Gastroesophageal sphincter (tissue), 4 donors: ENCODE measurements around the gene JMJD4. TPM values are rescaled to one million over a fixed set of nuclear protein-coding genes. Genes with fewer than 3 reads are reported as not detected.

Experiments
- ATAC-seq: fragments of 150-250 bp; one replicate; pipeline ENCODE4 v1.9.1; 2016; ENCODE audit warnings: mild to moderate bottlenecking, moderate library complexity
- H3K27ac ChIP-seq, 4 donors: fragments of 200-600 bp; sonication (generic) in 3 of 4; 1 replicate in 3 of 4; 2 replicates in 1 of 4; pipeline ENCODE4 v1.5.1; 2016 to 2019
- H3K27me3 ChIP-seq: fragments of 200-600 bp; sonication (generic); one replicate; pipeline ENCODE4 v1.5.1; 2019
- H3K36me3 ChIP-seq, 2 donors: fragments of 200-600 bp; sonication (generic); one replicate each; pipeline ENCODE4 v1.5.1; 2019; ENCODE audit warnings: control low read depth in 1 of 2
- H3K4me1 ChIP-seq, 3 donors: fragments of 200-600 bp; sonication (generic); 1 replicate in 2 of 3; 2 replicates in 1 of 3; pipeline ENCODE4 v1.5.1; 2016 to 2019; ENCODE audit warnings: control low read depth in 2 of 3
- H3K4me3 ChIP-seq, 2 donors: fragments of 200-600 bp; sonication (generic); one replicate each; pipeline ENCODE4 v1.5.1; 2019; ENCODE audit warnings: mild to moderate bottlenecking in 1 of 2, moderate library complexity in 1 of 2
- H3K9me3 ChIP-seq, 3 donors: fragments of 200-600 bp; sonication (generic); one replicate each; pipeline ENCODE4 v1.5.1; 2017 to 2019; ENCODE audit warnings: control low read depth in 2 of 3
- EP300 ChIP-seq: sonication (generic); formaldehyde crosslinking; IDR thresholded peaks from one replicate; pipeline ENCODE4 v1.6.1; 2017; ENCODE audit warnings: antibody characterized with exemption, mild to moderate bottlenecking
- POLR2A ChIP-seq, 2 donors: fragments of 450-650 bp; IDR thresholded peaks; one replicate each; pipeline ENCODE4 v1.6.1; 2017; ENCODE audit warnings: antibody characterized with exemption in 2 of 2, mild to moderate bottlenecking in 2 of 2, moderate library complexity in 1 of 2
- POLR2AphosphoS5 ChIP-seq: sonication (generic); formaldehyde crosslinking; IDR thresholded peaks from one replicate; pipeline ENCODE4 v1.6.1; 2017; ENCODE audit warnings: antibody characterized with exemption
- WGBS, 2 donors: methylation state at CpG; one replicate each; pipeline ENCODE4 v1.1.5; 2018; ENCODE audit warnings: low coverage in 1 of 2; 5-methylcytosine and 5-hydroxymethylcytosine counted together
- total RNA-seq, 4 donors: library from RNA; depleted of rRNA; stranded (reverse); fragments of >200 nt; gene quantifications; one replicate each; pipeline ENCODE4 v1.1.0, GENCODE V29; 2016
- TF ChIP-seq, protein P1 (sequence below), 4 experiments: fragments of 200-600 bp in 2 of 4; fragments of 450-650 bp in 2 of 4; sonication (generic) in 1 of 4; IDR thresholded peaks; one replicate each; pipeline ENCODE4 v1.5.1; 2017 to 2019; ENCODE audit warnings: antibody characterized with exemption in 4 of 4, mild to moderate bottlenecking in 2 of 4, moderate library complexity in 2 of 4

JMJD4 gene
- total RNA-seq, 4 donors from 2014 or later = 13.8 to 19.5 (median 17.0) TPM

DNA sequence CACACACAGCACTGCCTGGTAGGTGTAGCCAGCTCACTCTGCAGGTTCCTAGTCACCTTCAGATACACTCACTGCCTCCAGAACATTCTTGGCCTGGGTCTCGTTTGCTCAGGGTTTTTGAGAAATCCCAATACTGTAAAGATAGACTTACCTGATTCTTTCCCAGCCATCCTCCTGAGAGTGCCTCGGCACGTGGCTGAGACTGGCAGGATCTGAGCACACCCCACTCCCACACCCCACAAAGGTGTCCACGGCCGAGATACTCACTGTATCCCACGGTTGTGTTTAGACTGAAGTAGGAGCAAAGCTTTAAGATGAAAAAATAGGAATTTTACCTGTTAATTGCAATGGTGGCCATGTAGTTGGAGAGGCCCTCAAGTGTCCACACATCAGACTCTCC lies 33.5 kb upstream of the JMJD4 start:
- Histone ChIP-seq H3K36me3 (peaks cover 0 to 88% of the 10 kb centered on the region in 2 donors), H3K27ac (no peak overlapping the region), H3K4me3 (no peak overlapping the region), H3K27me3 (no peaks in the 10 kb centered on the region), H3K9me3 (no peaks in the 10 kb centered on the region), H3K4me1 (peaks cover 0 to 15% (median 0%) of the 10 kb centered on the region in 3 donors)
- no peak for ATAC-seq
- 77 to 82% methylated on average over 3 to 6 of the region's 6 CpGs for WGBS, 2 donors
- no peak for TF ChIP-seq POLR2AphosphoS5
- no peak for TF ChIP-seq POLR2A (IDR thresholded peaks at IDR 0.05)
- TF ChIP-seq EP300 = no peak
- TF ChIP-seq, protein P1, sequence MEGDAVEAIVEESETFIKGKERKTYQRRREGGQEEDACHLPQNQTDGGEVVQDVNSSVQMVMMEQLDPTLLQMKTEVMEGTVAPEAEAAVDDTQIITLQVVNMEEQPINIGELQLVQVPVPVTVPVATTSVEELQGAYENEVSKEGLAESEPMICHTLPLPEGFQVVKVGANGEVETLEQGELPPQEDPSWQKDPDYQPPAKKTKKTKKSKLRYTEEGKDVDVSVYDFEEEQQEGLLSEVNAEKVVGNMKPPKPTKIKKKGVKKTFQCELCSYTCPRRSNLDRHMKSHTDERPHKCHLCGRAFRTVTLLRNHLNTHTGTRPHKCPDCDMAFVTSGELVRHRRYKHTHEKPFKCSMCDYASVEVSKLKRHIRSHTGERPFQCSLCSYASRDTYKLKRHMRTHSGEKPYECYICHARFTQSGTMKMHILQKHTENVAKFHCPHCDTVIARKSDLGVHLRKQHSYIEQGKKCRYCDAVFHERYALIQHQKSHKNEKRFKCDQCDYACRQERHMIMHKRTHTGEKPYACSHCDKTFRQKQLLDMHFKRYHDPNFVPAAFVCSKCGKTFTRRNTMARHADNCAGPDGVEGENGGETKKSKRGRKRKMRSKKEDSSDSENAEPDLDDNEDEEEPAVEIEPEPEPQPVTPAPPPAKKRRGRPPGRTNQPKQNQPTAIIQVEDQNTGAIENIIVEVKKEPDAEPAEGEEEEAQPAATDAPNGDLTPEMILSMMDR (IDR thresholded peaks at IDR 0.05) = no peak

DNA sequence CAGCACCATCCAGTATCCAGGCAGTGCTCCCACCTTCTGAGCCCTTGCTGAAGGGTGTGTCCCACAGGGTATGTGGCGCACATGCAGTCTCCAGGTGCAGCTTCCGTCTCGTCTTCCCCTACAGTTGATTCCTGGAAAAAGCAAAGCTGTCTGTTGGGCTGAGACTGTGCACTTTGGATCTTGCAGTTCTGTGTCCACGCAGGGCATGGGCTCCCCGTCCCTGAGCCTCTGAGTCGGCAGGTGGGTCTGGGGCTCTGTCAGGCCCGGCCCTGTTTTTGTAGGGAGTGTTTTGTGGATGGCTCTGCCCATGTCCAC lies 33.0 kb upstream of the JMJD4 start:
- peaks cover 0 to 20% (median under 1%) of the 10 kb centered on the region in 3 donors for H3K4me1 ChIP-seq
- H3K9me3 ChIP-seq = no peaks in the 10 kb centered on the region
- peaks cover 0 to 90% of the 10 kb centered on the region in 2 donors for H3K36me3 ChIP-seq
- no peaks in the 10 kb centered on the region for H3K27me3 ChIP-seq
- whole genome bisulfite sequencing, 2 donors = 64 to 100% methylated on average over 1 to 2 of the region's 7 CpGs
- no peak for ATAC-seq
- H3K27ac ChIP-seq = no peak overlapping the region
- no peak overlapping the region for H3K4me3 ChIP-seq
- TF ChIP-seq, protein P1 (IDR thresholded peaks at IDR 0.05) = no peak
- TF ChIP-seq POLR2AphosphoS5 = no peak
- TF ChIP-seq POLR2A (IDR thresholded peaks at IDR 0.05) = no peak
- no peak for TF ChIP-seq EP300

DNA sequence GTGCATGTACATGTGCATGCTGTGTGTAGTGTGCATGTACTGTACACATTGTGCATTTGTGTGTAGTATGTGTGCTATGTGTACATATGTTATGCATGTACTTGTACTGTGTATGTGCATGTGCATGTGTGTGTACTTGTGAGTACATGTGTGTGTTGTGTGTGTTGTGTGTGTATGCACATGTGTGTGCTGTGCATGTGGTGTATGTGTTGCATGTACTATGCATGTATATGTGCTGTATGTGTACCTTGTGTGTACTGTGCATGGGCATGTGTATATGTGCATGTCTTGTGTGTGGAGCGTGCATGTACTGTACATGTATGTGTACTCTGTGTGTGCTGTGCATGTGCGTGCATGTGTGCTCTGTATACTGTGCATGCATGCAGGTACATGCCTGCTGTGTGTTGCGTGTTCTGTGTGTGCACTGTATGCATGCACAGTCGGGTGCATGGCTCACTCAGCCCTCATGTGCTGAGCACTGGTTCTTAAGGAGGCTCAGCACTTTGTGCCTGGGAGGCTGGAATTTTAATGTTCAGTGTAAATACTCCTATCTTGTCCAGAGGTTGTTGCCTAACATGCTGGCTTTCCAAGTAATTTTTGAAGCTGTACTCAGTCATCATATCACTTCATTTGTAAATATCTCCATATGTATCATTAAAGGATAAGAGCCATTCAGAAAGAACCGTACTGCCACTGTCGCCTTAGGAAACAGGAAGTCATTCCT lies 32.5 kb upstream of the JMJD4 start:
- WGBS, 2 donors = 88% methylated on average over 4 of the region's 6 CpGs; no CpG with 5 or more reads in 1 of the 2 donors
- Histone ChIP-seq H3K36me3 (peaks cover 0 to 90% of the 10 kb centered on the region in 2 donors), H3K27me3 (no peaks in the 10 kb centered on the region), H3K9me3 (no peaks in the 10 kb centered on the region), H3K4me1 (peaks cover 0 to 26% (median 6%) of the 10 kb centered on the region in 3 donors), H3K4me3 (no peak overlapping the region), H3K27ac (no peak overlapping the region)
- no peak for ATAC-seq
- TF ChIP-seq, protein P1 (IDR thresholded peaks at IDR 0.05) = no peak
- no peak for TF ChIP-seq POLR2A (IDR thresholded peaks at IDR 0.05)
- no peak for TF ChIP-seq POLR2AphosphoS5
- TF ChIP-seq EP300 = no peak

DNA sequence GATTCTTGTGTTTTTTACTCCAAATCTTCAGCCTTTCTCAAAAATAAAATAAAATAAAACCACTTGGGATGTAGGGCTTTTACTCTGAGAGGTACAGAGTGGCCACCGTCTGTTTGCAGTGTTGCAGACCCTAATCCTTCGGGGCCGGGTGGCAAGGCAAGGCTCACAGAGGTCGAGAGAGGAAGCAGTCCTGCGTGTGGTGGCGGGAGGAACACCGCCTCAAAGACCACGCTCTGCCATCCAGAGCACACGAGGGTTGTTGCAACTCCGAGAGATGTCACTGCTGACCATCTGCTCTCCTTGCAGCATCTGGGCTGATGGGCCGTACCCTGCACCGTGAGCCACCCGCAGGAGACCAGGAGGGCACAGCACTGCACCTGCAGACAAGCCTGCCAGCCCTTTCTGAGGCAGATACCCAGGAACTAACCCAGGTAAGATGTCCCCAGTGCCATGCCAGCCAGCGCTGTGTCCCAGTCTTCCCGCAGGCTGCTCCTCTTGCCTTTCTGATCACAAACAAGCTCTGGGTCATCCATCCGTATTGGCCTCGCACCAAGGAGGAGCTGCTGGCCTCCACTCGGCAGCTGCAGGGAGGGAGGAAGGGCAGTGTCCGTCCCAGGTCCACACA lies 31.7 kb upstream of the JMJD4 start:
- 82 to 84% methylated on average over 9 to 13 of the region's 19 CpGs for WGBS, 2 donors
- H3K27me3 ChIP-seq = no peaks in the 10 kb centered on the region
- TF ChIP-seq POLR2A (IDR thresholded peaks at IDR 0.05) (no peak), POLR2AphosphoS5 (no peak), EP300 (no peak)
- TF ChIP-seq, protein P1 (IDR thresholded peaks at IDR 0.05) = no peak
- H3K36me3 ChIP-seq = peaks cover 0 to 86% of the 10 kb centered on the region in 2 donors
- H3K4me3 ChIP-seq = no peak overlapping the region
- ATAC-seq = no peak
- no peaks in the 10 kb centered on the region for H3K9me3 ChIP-seq
- H3K4me1 ChIP-seq = peaks cover 0 to 34% (median 7%) of the 10 kb centered on the region in 3 donors
- H3K27ac ChIP-seq = no peak overlapping the region
